H9 (cell line): ENCODE results near the gene ERCC5. TPM values are rescaled to one million over a fixed set of nuclear protein-coding genes. Genes with fewer than 3 reads are reported as not detected.

Source experiments
- DNase-seq: peaks from one replicate; pipeline ENCODE4 v3.0.0-alpha.2; 2017
- H2AFZ ChIP-seq: one replicate; pipeline ENCODE4 v1.6.1; 2013; ENCODE audit warnings: mild to moderate bottlenecking, low read length, control low read depth, moderate library complexity
- H2AK5ac ChIP-seq: 2 replicates; pipeline ENCODE4 v1.6.1; 2013; ENCODE audit warnings: low read length, control low read depth, mixed read lengths; ENCODE audit not compliant: insufficient read length
- H2BK120ac ChIP-seq: one replicate; pipeline ENCODE4 v1.6.1; 2013; ENCODE audit warnings: low read depth, mild to moderate bottlenecking, low read length, control low read depth, inconsistent platforms; ENCODE audit not compliant: poor library complexity, severe bottlenecking
- H2BK12ac ChIP-seq: 2 replicates; pipeline ENCODE4 v1.6.1; 2013; ENCODE audit warnings: low read length, control low read depth, mixed read lengths, low read depth; ENCODE audit not compliant: insufficient read length
- H2BK15ac ChIP-seq: 2 replicates; pipeline ENCODE4 v1.6.1; 2013; ENCODE audit warnings: low read depth, low read length, control low read depth
- H2BK20ac ChIP-seq: one replicate; pipeline ENCODE4 v1.6.1; 2013; ENCODE audit warnings: low read depth, mild to moderate bottlenecking, low read length, control low read depth, inconsistent platforms; ENCODE audit not compliant: poor library complexity, severe bottlenecking
- H2BK5ac ChIP-seq: 2 replicates; pipeline ENCODE4 v1.6.1; 2013; ENCODE audit warnings: low read length, control low read depth, mixed read lengths; ENCODE audit not compliant: insufficient read length
- H3K14ac ChIP-seq: 2 replicates; pipeline ENCODE4 v1.6.1; 2013; ENCODE audit warnings: low read length, control low read depth; ENCODE audit not compliant: insufficient read depth
- H3K18ac ChIP-seq: 2 replicates; pipeline ENCODE4 v1.6.1; 2013; ENCODE audit warnings: low read depth, mild to moderate bottlenecking, mixed read lengths, low read length, control low read depth; ENCODE audit not compliant: insufficient read length
- H3K23ac ChIP-seq: 2 replicates; pipeline ENCODE4 v1.6.1; 2013; ENCODE audit warnings: low read length, control low read depth, mixed read lengths, low read depth; ENCODE audit not compliant: insufficient read length
- H3K23me2 ChIP-seq: 2 replicates; pipeline ENCODE4 v1.6.1; 2013; ENCODE audit warnings: low read depth, mild to moderate bottlenecking, mixed read lengths, low read length, control low read depth; ENCODE audit not compliant: insufficient read length, poor library complexity, severe bottlenecking
- H3K27ac ChIP-seq: 2 replicates; pipeline ENCODE4 v1.5.1; 2013; ENCODE audit warnings: low read length, control low read depth, mixed read lengths, low read depth; ENCODE audit not compliant: insufficient read length
- H3K27me3 ChIP-seq: 2 replicates; pipeline ENCODE4 v1.6.1; 2013; ENCODE audit warnings: low read length, control low read depth, inconsistent platforms; ENCODE audit not compliant: insufficient read depth
- H3K4ac ChIP-seq: 2 replicates; pipeline ENCODE4 v1.6.1; 2013; ENCODE audit warnings: low read depth, mild to moderate bottlenecking, control low read depth, inconsistent platforms, low read length, moderate library complexity
- H3K4me1 ChIP-seq: 2 replicates; pipeline ENCODE4 v1.6.1; 2013; ENCODE audit warnings: low read length, control low read depth, inconsistent platforms; ENCODE audit not compliant: insufficient read depth
- H3K4me2 ChIP-seq: 2 replicates; pipeline ENCODE4 v1.6.1; 2013; ENCODE audit warnings: low read length, control low read depth, mixed read lengths; ENCODE audit not compliant: insufficient read length, insufficient read depth
- H3K56ac ChIP-seq: 2 replicates; pipeline ENCODE4 v1.6.1; 2013; ENCODE audit warnings: low read depth, mild to moderate bottlenecking, mixed read lengths, low read length, control low read depth; ENCODE audit not compliant: insufficient read length
- H3K79me1 ChIP-seq: 2 replicates; pipeline ENCODE4 v1.6.1; 2013; ENCODE audit warnings: low read depth, mild to moderate bottlenecking, moderate library complexity, low read length, control low read depth, inconsistent platforms; ENCODE audit not compliant: insufficient read depth, poor library complexity, severe bottlenecking
- H3K79me2 ChIP-seq: 2 replicates; pipeline ENCODE4 v1.6.1; 2013; ENCODE audit warnings: low read length, control low read depth, inconsistent platforms; ENCODE audit not compliant: insufficient read depth
- H3K9ac ChIP-seq: 2 replicates; pipeline ENCODE4 v1.6.1; 2013; ENCODE audit warnings: low read length, control low read depth, mixed read lengths; ENCODE audit not compliant: insufficient read length; ENCODE audit errors: extremely low read depth
- H3K9me3 ChIP-seq: one replicate; pipeline ENCODE4 v1.6.1; 2013; ENCODE audit warnings: low read depth, low read length, inconsistent platforms; ENCODE audit not compliant: control insufficient read depth
- H3T11ph ChIP-seq: one replicate; pipeline ENCODE4 v1.6.1; 2013; ENCODE audit warnings: mild to moderate bottlenecking, low read length, control low read depth, inconsistent platforms
- H4K20me1 ChIP-seq: one replicate; pipeline ENCODE4 v1.6.1; 2013; ENCODE audit not compliant: control insufficient read depth, insufficient read length, insufficient read depth
- H4K5ac ChIP-seq: 2 replicates; pipeline ENCODE4 v1.6.1; 2013; ENCODE audit warnings: low read depth, mild to moderate bottlenecking, mixed read lengths, low read length, control low read depth; ENCODE audit not compliant: insufficient read length
- H4K8ac ChIP-seq: replicated peaks from 2 replicates; pipeline ENCODE4 v1.6.1; 2013; ENCODE audit warnings: low read length, control low read depth, mixed read lengths, low read depth; ENCODE audit not compliant: insufficient read length
- H4K91ac ChIP-seq: 2 replicates; pipeline ENCODE4 v1.6.1; 2013; ENCODE audit warnings: low read depth, mild to moderate bottlenecking, moderate library complexity, mixed read lengths, low read length, control low read depth; ENCODE audit not compliant: insufficient read length
- H3K27ac Mint-ChIP-seq, 3 experiments: 2 replicates in 2 of 3; 3 replicates in 1 of 3; pipeline ENCODE4 v1.8.0; 2020 to 2021; ENCODE audit warnings: mixed read lengths in 3 of 3, mild to moderate bottlenecking in 1 of 3, moderate library complexity in 1 of 3
- H3K27me3 Mint-ChIP-seq: 2 replicates; pipeline ENCODE4 v1.8.0; 2021; ENCODE audit warnings: low read depth, mild to moderate bottlenecking, moderate library complexity, mixed read lengths
- H3K36me3 Mint-ChIP-seq, 3 experiments: 2 replicates in 2 of 3; 3 replicates in 1 of 3; pipeline ENCODE4 v1.8.0; 2020 to 2021; ENCODE audit warnings: low read depth in 3 of 3, mixed read lengths in 3 of 3; ENCODE audit not compliant: insufficient read depth in 1 of 3
- H3K4me1 Mint-ChIP-seq, 2 experiments: 2 replicates each; pipeline ENCODE4 v1.8.0; 2020; ENCODE audit warnings: mixed read lengths in 2 of 2
- H3K4me3 Mint-ChIP-seq, 2 experiments: 2 replicates in 1 of 2; 3 replicates in 1 of 2; pipeline ENCODE4 v1.8.0; 2020 to 2021; ENCODE audit warnings: mild to moderate bottlenecking in 2 of 2, mixed read lengths in 2 of 2, moderate library complexity in 1 of 2
- H3K9me3 Mint-ChIP-seq, 2 experiments: 2 replicates in 1 of 2; 3 replicates in 1 of 2; pipeline ENCODE4 v1.8.0; 2020; ENCODE audit warnings: mild to moderate bottlenecking in 2 of 2, mixed read lengths in 2 of 2, moderate library complexity in 1 of 2
- WGBS: extraction: QIAGEN DNeasy Blood & Tissue Kit; methylation state at CpG from one replicate; pipeline ENCODE4 v1.1.7; 2013; ENCODE audit warnings: missing lambda C conversion rate, low lambda C conversion rate, mixed read lengths; ENCODE audit not compliant: insufficient read length; ENCODE audit errors: extremely low coverage; 5-methylcytosine and 5-hydroxymethylcytosine counted together
- total RNA-seq: library from RNA; stranded (reverse); gene quantifications from 2 replicates; pipeline ENCODE4 v1.2.1, GENCODE V29; 2021
- TF ChIP-seq, protein P1 (sequence below): fragments of 200-600 bp; sonication (generic); conservative IDR thresholded peaks from 3 replicates; pipeline ENCODE4 v1.8.0; 2021; ENCODE audit warnings: antibody characterized with exemption, mild to moderate bottlenecking

Gene ERCC5
- total RNA-seq, 1 experiment from 2014 or later: 26.8 TPM

- no peaks in the 10 kb centered on the region; the same call in 1 of the 2 replicates for H3K4me1 ChIP-seq
- H4K91ac ChIP-seq: no peak overlapping the region
- H2BK120ac ChIP-seq: no peak overlapping the region
- H3K79me1 ChIP-seq: no peaks in the 10 kb centered on the region
- no peak overlapping the region for H4K8ac ChIP-seq
- no peak overlapping the region for H2BK20ac ChIP-seq
- no peak overlapping the region for H2BK12ac ChIP-seq
- no peak overlapping the region for H3K4me2 ChIP-seq
- Mint-ChIP-seq H3K27me3 (no peaks in the 10 kb centered on the region), H3K4me3 (no peak overlapping the region; a peak in 2 of 5 replicates), H3K4me1 (peaks cover 9 to 10% of the 10 kb centered on the region in 2 experiments), H3K9me3 (peaks cover 0 to 2% of the 10 kb centered on the region in 2 experiments; a peak in 1 of 5 replicates), H3K36me3 (peaks cover 11 to 22% (median 14%) of the 10 kb centered on the region in 3 experiments; a peak in 6 of 7 replicates), H3K27ac (peak overlapping the region in 2 of 3 experiments; percentile 13 to 84; a peak in 4 of 7 replicates)
- no peak overlapping the region for H3K9ac ChIP-seq
- no peaks in the 10 kb centered on the region for H4K20me1 ChIP-seq
- no peak overlapping the region for H2BK5ac ChIP-seq
- no peaks in the 10 kb centered on the region for H3K27me3 ChIP-seq
- no peak overlapping the region for H3K23ac ChIP-seq
- H2BK15ac ChIP-seq: no peak overlapping the region
- H3K23me2 ChIP-seq: no peaks in the 10 kb centered on the region
- peak overlapping the region; percentile 6 for H3K27ac ChIP-seq
- WGBS: no CpG with 5 or more reads among the region's 4 CpGs
- no peak overlapping the region for H3K18ac ChIP-seq
- peak; percentile 29 for DNase-seq
- no peak overlapping the region for H4K5ac ChIP-seq
- H2AK5ac ChIP-seq: no peak overlapping the region
- H3K79me2 ChIP-seq: no peaks in the 10 kb centered on the region
- H3K9me3 ChIP-seq: no peaks in the 10 kb centered on the region
- no peak overlapping the region for H3K14ac ChIP-seq
- no peak overlapping the region for H3T11ph ChIP-seq
- no peak overlapping the region for H3K56ac ChIP-seq
- H2AFZ ChIP-seq: no peak overlapping the region
- TF ChIP-seq, protein P1, sequence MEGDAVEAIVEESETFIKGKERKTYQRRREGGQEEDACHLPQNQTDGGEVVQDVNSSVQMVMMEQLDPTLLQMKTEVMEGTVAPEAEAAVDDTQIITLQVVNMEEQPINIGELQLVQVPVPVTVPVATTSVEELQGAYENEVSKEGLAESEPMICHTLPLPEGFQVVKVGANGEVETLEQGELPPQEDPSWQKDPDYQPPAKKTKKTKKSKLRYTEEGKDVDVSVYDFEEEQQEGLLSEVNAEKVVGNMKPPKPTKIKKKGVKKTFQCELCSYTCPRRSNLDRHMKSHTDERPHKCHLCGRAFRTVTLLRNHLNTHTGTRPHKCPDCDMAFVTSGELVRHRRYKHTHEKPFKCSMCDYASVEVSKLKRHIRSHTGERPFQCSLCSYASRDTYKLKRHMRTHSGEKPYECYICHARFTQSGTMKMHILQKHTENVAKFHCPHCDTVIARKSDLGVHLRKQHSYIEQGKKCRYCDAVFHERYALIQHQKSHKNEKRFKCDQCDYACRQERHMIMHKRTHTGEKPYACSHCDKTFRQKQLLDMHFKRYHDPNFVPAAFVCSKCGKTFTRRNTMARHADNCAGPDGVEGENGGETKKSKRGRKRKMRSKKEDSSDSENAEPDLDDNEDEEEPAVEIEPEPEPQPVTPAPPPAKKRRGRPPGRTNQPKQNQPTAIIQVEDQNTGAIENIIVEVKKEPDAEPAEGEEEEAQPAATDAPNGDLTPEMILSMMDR: no peak
- no peak overlapping the region for H3K4ac ChIP-seq
These were observed 20.4 kb upstream of the ERCC5 start for GRCh38 chr13:102825400-102825799.
